Body of pancreas (tissue), 4 donors: ENCODE results near the gene HRH1.

ENCODE experiments used
- POLR2A ChIP-seq, 3 donors: fragments of 450-650 bp; IDR thresholded peaks; one replicate each; pipeline ENCODE4 v1.6.1; 2016; ENCODE audit warnings: antibody characterized with exemption in 3 of 3, mild to moderate bottlenecking in 2 of 3
- TF ChIP-seq, protein P1 (sequence below), 7 experiments: fragments of 450-650 bp in 4 of 7; fragments of 200-600 bp in 3 of 7; sonication (generic) in 3 of 7; IDR thresholded peaks; one replicate each; pipeline ENCODE4 v1.5.1; 2016 to 2019; ENCODE audit warnings: antibody characterized with exemption in 7 of 7

DNA sequence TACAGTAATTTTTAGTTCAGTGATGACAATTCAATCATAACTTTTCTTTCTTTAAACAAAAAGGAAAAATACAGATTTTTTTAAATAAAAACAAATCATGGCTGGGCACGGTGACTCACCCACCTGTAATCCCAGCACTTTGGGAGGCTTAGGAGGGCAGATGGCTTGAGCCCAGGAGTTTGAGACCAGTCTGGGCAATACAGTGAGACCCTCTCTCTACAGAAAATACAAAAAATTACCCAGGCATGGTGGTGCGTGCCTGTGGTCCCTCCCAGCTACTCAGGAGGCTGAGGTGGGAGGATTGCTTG, 92.3 kb downstream of the HRH1 start:
- TF ChIP-seq, protein P1, sequence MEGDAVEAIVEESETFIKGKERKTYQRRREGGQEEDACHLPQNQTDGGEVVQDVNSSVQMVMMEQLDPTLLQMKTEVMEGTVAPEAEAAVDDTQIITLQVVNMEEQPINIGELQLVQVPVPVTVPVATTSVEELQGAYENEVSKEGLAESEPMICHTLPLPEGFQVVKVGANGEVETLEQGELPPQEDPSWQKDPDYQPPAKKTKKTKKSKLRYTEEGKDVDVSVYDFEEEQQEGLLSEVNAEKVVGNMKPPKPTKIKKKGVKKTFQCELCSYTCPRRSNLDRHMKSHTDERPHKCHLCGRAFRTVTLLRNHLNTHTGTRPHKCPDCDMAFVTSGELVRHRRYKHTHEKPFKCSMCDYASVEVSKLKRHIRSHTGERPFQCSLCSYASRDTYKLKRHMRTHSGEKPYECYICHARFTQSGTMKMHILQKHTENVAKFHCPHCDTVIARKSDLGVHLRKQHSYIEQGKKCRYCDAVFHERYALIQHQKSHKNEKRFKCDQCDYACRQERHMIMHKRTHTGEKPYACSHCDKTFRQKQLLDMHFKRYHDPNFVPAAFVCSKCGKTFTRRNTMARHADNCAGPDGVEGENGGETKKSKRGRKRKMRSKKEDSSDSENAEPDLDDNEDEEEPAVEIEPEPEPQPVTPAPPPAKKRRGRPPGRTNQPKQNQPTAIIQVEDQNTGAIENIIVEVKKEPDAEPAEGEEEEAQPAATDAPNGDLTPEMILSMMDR (IDR thresholded peaks at IDR 0.05), result no peak
- no peak for TF ChIP-seq POLR2A (IDR thresholded peaks at IDR 0.05)
